SHP77 treated with DMSO at 0.1 percent for 48 hours (cell line): Measurements from ENCODE around the gene ZYG11B.
"Not testable (repeated sequence)": the region's sequence is repeated elsewhere in the genome, so short reads cannot be mapped to it uniquely, and the experiment has no call there.

Source experiments
- DNase-seq: peaks from one replicate; lab custom pipeline; 2025; lab: John Stamatoyannopoulos, UW

Gene ZYG11B

DNA sequence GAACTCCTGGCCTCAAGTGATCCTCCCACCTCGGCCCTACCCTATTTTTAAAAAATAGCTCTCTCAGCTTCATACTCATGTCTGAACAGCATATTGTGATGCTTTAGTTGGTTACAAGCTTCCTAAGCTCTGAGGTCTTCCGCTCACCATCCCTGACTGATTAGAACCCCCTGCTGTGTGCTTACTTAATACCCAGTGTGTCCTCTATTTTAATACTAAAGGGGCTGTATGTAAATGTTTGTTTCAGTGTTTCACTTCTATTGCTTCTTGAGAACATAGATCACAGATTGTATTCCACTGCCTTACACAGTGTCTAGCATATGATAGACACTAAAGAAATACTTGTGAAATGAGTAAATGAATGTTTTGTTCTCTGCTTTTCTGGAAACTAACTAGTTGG, 29.8 kb downstream of the ZYG11B start:
- no peak for DNase-seq

- DNase-seq, result no peak
Measured at GRCh38 chr1:52759908-52760307, 33.7 kb downstream of the ZYG11B start.

GRCh38 chr1:52767596-52768280, 41.5 kb downstream of the ZYG11B start:
- no peak for DNase-seq

- no peak for DNase-seq
Measured at GRCh38 chr1:52769346-52770033, 43.2 kb downstream of the ZYG11B start.

GRCh38 chr1:52771384-52771783, 45.1 kb downstream of the ZYG11B start:
- no peak for DNase-seq

DNA sequence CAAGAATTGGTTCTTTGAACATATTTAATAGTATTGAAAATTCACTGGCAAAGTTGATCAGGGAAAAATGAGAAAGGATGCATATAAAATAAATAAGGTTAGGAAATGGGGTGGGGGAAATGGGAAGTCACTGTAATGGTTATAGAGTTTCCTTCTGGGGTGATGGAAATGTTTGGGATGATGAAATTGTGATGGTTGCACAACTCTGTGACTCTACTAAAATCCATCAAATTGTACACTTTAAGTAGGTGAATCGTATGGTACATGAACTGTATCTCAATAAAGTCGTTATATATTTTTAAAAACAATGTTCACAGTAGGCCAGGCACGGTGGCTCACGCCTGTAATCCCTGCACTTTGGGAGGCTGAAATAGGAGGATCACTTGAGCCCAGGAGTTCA, 59.9 kb downstream of the ZYG11B start:
- no peak for DNase-seq

GRCh38 chr1:52790429-52790828, 64.2 kb downstream of the ZYG11B start:
- DNase-seq, result not testable (repeated sequence)

GRCh38 chr1:52792036-52792435, 65.8 kb downstream of the ZYG11B start:
- DNase-seq, result no peak

- DNase-seq, result not testable (repeated sequence)
Measured at GRCh38 chr1:52793717-52794116, 67.5 kb downstream of the ZYG11B start.

GRCh38 chr1:52795464-52795863, 69.2 kb downstream of the ZYG11B start:
- no peak for DNase-seq

GRCh38 chr1:52798331-52798730, 72.1 kb downstream of the ZYG11B start:
- DNase-seq, result no peak

- no peak for DNase-seq
Measured at GRCh38 chr1:52801011-52801410, 74.8 kb downstream of the ZYG11B start.

- DNase-seq, result not testable (repeated sequence)
Measured at GRCh38 chr1:52804083-52804482, 77.8 kb downstream of the ZYG11B start.

GRCh38 chr1:52814465-52814864, 88.2 kb downstream of the ZYG11B start:
- DNase-seq, result no peak

- not testable (repeated sequence) for DNase-seq
Measured at GRCh38 chr1:52820830-52821229, 94.6 kb downstream of the ZYG11B start.

- no peak for DNase-seq
Measured at GRCh38 chr1:52825868-52826267, 99.6 kb downstream of the ZYG11B start.

GRCh38 chr1:52834798-52835197, 108.5 kb downstream of the ZYG11B start:
- no peak for DNase-seq

DNA sequence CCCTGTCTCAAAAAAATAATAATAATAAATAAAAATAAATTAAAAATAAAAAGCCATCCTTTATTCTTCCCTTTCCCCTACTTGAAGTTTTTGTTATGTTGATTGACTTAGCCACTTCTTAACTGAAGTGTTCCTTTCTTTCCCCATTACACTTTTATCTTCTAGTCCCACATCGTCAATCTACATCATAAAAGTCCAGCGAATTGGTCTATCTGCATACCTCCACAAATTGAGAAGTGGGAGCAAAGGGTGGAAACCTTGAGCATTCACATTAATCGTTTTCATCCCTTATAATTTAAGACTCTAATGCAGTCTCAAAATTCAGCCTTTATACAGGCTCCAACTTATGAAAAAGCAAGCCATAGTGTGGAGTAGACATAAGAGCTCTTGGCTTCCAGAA, 109.8 kb downstream of the ZYG11B start:
- DNase-seq, result no peak

GRCh38 chr1:52839175-52839574, 112.9 kb downstream of the ZYG11B start:
- DNase-seq, result not testable (repeated sequence)

GRCh38 chr1:52842643-52843310, 116.5 kb downstream of the ZYG11B start, which contains the start of gene ZYG11A:
ZYG11A (plus strand) TSS chr1:52842760; CDS start chr1:52842884, 124 bp downstream.
- peak; percentile 22 for DNase-seq

- DNase-seq, result not testable (repeated sequence)
Measured at GRCh38 chr1:52845119-52845518, 118.9 kb downstream of the ZYG11B start.

GRCh38 chr1:52848423-52848822, 122.2 kb downstream of the ZYG11B start:
- no peak for DNase-seq

DNA sequence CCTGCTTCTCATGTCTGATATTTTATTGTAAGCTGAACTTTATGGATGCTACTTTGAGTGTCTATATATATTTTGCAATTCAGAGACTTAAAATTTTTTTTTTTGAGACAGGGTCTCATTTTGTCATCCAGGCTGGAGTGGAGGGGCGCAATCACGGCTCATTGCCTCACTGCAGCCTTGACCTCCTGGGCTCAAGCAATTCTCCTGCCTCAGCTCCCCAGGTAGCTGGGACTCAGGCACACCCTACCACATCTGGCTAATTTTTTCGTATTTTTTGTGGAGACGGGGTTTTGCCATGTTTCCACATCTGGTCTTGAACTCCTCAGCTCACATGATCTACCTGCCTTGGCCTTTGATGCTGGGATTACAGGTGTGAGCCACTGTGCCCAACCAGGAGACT, 124.7 kb downstream of the ZYG11B start:
- no peak for DNase-seq
